Measurements from ENCODE around the gene SERTAD4.
"Not testable (repeated sequence)": the region's sequence is repeated elsewhere in the genome, so short reads cannot be mapped to it uniquely, and the experiment has no call there.

SERTAD4 gene

DNA sequence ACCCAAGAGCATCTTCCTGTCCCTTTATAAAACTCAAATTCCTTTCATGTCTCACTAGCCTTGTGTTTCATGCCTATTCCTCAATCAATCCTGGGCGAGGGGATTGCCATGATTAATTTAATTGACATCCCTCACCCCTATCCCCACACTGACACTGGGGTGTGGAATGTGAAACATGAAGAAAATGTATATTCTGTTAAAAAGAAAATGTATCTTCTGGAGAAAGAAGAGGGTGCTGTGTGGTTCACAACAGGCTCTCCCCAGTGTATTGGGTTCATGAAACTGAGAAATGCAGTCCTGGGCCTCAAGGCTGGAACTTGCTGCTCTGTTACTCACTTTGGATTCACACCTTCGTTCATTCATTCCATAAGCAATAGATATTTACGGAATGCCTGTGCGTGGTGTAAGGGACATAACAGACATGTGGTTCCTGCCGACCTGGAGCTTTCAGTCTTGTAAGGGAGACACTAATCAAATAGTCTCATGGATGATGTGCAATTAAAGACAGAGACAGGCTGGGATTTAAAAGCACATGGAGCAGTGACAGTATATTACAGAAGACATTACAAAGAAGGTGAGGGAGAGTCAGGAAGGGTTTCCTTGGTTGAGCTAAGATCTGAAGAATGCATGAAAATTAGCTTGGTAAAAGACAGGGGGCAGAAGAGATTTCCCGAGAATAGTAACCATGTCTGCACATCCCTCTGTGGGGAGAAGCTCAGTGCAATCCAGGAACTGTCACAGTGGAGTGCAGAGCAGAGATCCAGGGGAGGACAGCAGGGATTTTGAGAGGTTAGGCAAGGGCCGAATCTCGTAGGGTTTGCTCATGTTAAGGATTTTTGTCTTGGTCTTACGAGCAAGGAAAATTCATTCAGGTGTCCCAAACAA lies 32.1 kb downstream of the SERTAD4 start:
- DNase-seq (ENCODE audit: low spot score) (no peak), ATAC-seq (ENCODE audit: low read depth) (no peak)
- Histone ChIP-seq H3K4me1 (ENCODE audit: insufficient read depth, poor library complexity, severe bottlenecking) (no peaks in the 10 kb centered on the region), H3K36me3 (ENCODE audit: low read depth) (no peaks in the 10 kb centered on the region), H3K9me3 (ENCODE audit: severe bottlenecking) (no peaks in the 10 kb centered on the region), H3K27me3 (ENCODE audit: insufficient read depth, poor library complexity, severe bottlenecking) (no peaks in the 10 kb centered on the region), H3K27ac (ENCODE audit: poor library complexity, severe bottlenecking) (no peak overlapping the region), H3K4me3 (ENCODE audit: severe bottlenecking) (no peak overlapping the region)
- TF ChIP-seq, protein P1, sequence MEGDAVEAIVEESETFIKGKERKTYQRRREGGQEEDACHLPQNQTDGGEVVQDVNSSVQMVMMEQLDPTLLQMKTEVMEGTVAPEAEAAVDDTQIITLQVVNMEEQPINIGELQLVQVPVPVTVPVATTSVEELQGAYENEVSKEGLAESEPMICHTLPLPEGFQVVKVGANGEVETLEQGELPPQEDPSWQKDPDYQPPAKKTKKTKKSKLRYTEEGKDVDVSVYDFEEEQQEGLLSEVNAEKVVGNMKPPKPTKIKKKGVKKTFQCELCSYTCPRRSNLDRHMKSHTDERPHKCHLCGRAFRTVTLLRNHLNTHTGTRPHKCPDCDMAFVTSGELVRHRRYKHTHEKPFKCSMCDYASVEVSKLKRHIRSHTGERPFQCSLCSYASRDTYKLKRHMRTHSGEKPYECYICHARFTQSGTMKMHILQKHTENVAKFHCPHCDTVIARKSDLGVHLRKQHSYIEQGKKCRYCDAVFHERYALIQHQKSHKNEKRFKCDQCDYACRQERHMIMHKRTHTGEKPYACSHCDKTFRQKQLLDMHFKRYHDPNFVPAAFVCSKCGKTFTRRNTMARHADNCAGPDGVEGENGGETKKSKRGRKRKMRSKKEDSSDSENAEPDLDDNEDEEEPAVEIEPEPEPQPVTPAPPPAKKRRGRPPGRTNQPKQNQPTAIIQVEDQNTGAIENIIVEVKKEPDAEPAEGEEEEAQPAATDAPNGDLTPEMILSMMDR (IDR thresholded peaks at IDR 0.05; ENCODE audit: poor library complexity, severe bottlenecking) = no peak

DNA sequence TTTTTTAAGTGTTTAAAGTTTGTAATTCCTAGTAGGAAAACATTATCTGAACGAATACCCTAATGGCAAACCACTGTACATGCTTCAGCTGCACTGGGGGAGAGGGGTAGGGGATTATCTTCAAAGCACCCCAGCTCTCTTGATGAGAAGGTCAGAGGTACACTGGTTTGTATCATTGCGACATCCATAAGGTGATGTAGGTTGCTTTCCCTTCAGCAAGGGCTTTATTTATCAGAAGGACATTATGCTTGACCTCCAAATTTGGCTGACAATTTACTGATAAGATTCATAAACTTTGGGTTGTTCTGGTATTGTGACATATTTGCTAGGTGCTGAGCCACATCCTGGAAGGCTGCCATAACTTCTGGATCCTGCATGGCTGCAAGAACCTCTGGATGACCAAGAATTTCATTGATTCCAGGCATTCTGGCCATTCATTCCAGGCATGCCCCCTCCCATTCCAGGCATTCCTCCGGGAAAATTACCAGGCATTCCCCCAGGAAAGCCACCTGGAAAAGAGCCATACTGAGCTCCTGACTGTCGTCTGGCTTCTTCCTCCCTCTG lies 32.9 kb downstream of the SERTAD4 start:
- H3K27ac ChIP-seq (ENCODE audit: poor library complexity, severe bottlenecking); H3K4me3 ChIP-seq (ENCODE audit: severe bottlenecking); H3K27me3 ChIP-seq (ENCODE audit: insufficient read depth, poor library complexity, severe bottlenecking); DNase-seq (ENCODE audit: low spot score); ATAC-seq (ENCODE audit: low read depth); H3K36me3 ChIP-seq (ENCODE audit: low read depth); H3K4me1 ChIP-seq (ENCODE audit: insufficient read depth, poor library complexity, severe bottlenecking); H3K9me3 ChIP-seq (ENCODE audit: severe bottlenecking): not testable (repeated sequence)

DNA sequence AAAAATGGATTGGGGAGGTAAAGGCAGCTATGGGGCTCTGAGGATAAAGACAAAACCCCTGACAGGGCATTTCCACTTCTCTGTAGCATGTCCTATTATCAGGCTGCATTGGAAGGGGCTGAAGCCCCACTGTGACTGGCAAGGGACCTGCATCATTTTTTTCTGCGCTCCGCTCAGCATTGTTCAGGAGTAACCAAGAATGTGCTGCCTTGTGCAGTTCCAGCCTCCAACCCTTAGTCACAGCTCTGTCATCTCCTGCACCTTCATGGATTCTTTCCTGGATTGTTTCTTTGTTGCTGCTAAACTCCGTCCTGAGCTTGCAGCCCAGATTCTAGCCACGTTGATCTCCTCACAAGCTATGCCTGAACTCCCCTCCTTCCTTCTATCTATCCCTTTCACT lies 37.4 kb downstream of the SERTAD4 start:
- TF ChIP-seq, protein P1 (IDR thresholded peaks at IDR 0.05; ENCODE audit: poor library complexity, severe bottlenecking) = no peak
- H3K36me3 ChIP-seq (ENCODE audit: low read depth) = no peaks in the 10 kb centered on the region
- no peak for DNase-seq (ENCODE audit: low spot score)
- H3K27ac ChIP-seq (ENCODE audit: poor library complexity, severe bottlenecking) = no peak overlapping the region
- no peak overlapping the region for H3K4me3 ChIP-seq (ENCODE audit: severe bottlenecking)
- H3K9me3 ChIP-seq (ENCODE audit: severe bottlenecking) = no peaks in the 10 kb centered on the region
- no peaks in the 10 kb centered on the region for H3K27me3 ChIP-seq (ENCODE audit: insufficient read depth, poor library complexity, severe bottlenecking)
- H3K4me1 ChIP-seq (ENCODE audit: insufficient read depth, poor library complexity, severe bottlenecking) = no peaks in the 10 kb centered on the region
- no peak for ATAC-seq (ENCODE audit: low read depth)

DNA sequence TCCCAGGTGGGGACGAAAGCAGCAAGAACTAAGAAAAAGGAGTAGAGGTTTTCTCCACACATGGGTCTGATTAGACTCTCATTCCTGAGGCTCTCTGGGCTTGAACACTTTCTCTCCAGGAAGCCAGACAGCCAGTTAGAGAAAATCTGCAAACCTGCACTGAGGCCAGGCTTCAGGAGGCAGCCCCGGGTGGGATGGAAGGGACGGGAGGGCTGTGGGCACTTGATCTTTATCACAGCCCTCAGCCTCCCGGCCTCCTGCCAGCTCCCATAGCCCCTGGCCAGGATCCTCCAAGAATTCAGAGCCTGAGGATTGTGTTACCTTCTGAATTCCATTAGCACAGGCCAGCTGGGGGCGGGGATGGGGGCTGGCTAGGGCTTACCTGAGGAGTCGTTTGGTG lies 40.1 kb downstream of the SERTAD4 start:
- Histone ChIP-seq H3K36me3 (ENCODE audit: low read depth) (no peaks in the 10 kb centered on the region), H3K27me3 (ENCODE audit: insufficient read depth, poor library complexity, severe bottlenecking) (no peaks in the 10 kb centered on the region), H3K4me3 (ENCODE audit: severe bottlenecking) (no peak overlapping the region), H3K27ac (ENCODE audit: poor library complexity, severe bottlenecking) (no peak overlapping the region), H3K9me3 (ENCODE audit: severe bottlenecking) (no peaks in the 10 kb centered on the region), H3K4me1 (ENCODE audit: insufficient read depth, poor library complexity, severe bottlenecking) (no peaks in the 10 kb centered on the region)
- ATAC-seq (ENCODE audit: low read depth) = no peak
- TF ChIP-seq, protein P1 (IDR thresholded peaks at IDR 0.05; ENCODE audit: poor library complexity, severe bottlenecking) = no peak
- DNase-seq (ENCODE audit: low spot score) = no peak

DNA sequence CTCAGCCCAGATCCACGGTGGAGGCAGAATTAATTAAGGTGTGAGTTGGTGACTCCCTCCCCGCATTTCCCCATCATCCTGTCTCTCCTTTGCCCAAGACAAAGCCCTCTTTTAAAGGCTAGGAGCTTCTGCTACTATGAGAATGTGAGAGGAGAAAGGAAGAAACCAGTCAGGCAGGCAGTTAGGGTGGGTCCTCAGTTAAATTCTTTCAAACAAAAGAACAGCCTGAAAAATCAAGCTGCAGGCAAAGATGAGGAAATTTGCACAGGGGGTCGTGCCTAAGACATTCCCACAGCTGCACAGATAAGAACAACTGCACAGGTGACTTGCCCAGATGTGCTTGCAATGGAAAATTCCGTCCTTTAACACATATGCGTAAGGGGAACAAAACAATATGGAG lies 47.6 kb downstream of the SERTAD4 start:
- no peak for DNase-seq (ENCODE audit: low spot score)
- no peak overlapping the region for H3K27ac ChIP-seq (ENCODE audit: poor library complexity, severe bottlenecking)

More for the DNA sequence above, 47.6 kb downstream of the SERTAD4 start:
- H3K9me3 ChIP-seq (ENCODE audit: severe bottlenecking) = peaks cover 3% of the 10 kb centered on the region
- no peak overlapping the region for H3K4me3 ChIP-seq (ENCODE audit: severe bottlenecking)
- no peak for ATAC-seq (ENCODE audit: low read depth)
- no peaks in the 10 kb centered on the region for H3K36me3 ChIP-seq (ENCODE audit: low read depth)
- TF ChIP-seq, protein P1 (IDR thresholded peaks at IDR 0.05; ENCODE audit: poor library complexity, severe bottlenecking) = no peak
- no peaks in the 10 kb centered on the region for H3K4me1 ChIP-seq (ENCODE audit: insufficient read depth, poor library complexity, severe bottlenecking)
- H3K27me3 ChIP-seq (ENCODE audit: insufficient read depth, poor library complexity, severe bottlenecking) = no peaks in the 10 kb centered on the region
